Measurements from ENCODE around the gene ADAMTSL3.

The ADAMTSL3 gene

DNA sequence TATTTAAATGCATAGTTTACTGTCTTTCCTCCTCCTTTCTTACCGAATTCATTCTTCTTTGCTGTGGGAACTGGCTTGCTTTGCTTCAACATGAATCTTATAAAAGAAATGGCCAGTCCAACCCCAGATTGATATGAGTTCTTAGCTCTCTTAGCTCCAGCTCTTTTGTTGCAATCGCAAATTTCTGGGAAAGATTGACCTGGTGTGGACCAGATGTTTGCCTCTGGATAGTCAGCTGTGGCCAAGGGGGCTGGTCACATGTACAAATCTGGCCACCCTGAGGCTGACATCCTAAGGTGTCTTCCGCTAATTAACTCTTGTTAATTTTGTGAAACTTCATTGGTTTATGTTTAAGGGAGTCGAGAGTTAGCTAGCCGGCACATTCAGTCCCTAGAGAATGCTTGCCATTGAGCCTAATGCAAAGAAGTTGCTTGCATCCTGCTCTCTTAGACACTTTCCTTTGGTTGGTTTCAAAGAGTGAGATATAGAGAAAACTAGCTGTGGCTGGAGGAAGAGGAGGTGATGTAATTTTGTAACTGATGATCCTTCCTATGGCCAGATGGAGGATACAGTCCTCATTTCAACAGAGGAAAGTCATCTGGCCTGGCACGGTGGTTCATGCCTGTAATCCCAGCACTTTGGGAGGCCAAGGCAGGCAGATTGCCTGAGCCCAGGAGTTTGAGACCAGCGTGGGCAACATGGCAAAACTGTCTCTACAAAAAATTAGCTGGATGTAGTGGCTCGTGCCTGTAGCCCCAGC lies 162.4 kb downstream of the ADAMTSL3 start:
- no peak for DNase-seq (ENCODE audit: extremely low read depth in 1 of 2, low read depth in 1 of 2)

- no peak for DNase-seq (ENCODE audit: extremely low read depth in 1 of 2, low read depth in 1 of 2)
Measured at GRCh38 chr15:83818591-83818990, 164.7 kb downstream of the ADAMTSL3 start.

DNA sequence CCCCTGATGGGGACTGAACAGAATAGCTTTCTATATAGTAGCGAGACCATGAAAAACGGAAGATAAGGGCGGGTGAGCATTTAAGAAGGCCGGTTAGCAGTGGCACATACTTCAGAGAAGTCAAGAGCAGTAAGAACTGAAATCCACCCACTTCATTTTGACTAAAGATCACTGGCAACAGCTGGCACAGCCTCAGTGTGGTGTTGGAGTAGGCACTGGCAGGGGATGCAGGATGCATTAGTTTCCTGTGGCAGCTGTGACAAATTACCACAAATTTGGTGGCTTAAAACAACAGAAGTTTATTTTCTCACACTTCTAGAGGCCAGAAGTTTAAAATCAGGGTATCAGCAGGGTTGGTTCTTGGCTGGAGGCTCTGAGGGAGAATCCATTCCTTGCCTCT lies 176.5 kb downstream of the ADAMTSL3 start:
- DNase-seq (ENCODE audit: extremely low read depth in 1 of 2, low read depth in 1 of 2) = no peak

GRCh38 chr15:83833569-83833968 lies 179.6 kb downstream of the ADAMTSL3 start:
- DNase-seq (ENCODE audit: extremely low read depth in 1 of 2, low read depth in 1 of 2) = no peak

- no peak for DNase-seq (ENCODE audit: extremely low read depth in 1 of 2, low read depth in 1 of 2)
Measured at GRCh38 chr15:83835479-83835878, 181.6 kb downstream of the ADAMTSL3 start.

DNA sequence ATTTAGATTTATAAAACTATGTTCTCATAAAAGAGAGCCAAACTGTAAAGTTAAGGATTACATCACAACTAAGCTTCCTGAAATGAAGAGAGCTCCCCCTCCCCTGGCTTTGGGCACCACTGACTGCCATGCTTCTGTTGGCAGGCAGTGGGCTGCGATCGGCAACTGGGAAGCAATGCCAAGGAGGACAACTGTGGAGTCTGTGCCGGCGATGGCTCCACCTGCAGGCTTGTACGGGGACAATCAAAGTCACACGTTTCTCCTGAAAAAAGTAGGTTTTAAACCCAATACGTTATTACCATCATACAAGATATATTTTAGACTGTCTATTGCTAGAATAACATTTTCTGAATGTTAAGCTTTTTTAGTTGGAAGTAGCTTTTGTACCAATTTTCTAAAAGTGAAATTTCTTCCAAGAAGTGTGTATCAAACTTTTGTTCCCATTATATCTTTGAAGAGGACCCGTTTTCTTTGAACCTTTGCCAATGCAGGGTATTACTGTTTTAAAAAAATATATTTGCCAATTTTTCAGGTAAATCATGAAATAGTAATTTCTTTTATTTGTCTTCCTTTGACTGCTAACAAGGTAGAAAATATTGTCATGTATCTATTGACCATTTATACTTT lies 184.1 kb downstream of the ADAMTSL3 start:
- DNase-seq (ENCODE audit: extremely low read depth in 1 of 2, low read depth in 1 of 2) = no peak

DNA sequence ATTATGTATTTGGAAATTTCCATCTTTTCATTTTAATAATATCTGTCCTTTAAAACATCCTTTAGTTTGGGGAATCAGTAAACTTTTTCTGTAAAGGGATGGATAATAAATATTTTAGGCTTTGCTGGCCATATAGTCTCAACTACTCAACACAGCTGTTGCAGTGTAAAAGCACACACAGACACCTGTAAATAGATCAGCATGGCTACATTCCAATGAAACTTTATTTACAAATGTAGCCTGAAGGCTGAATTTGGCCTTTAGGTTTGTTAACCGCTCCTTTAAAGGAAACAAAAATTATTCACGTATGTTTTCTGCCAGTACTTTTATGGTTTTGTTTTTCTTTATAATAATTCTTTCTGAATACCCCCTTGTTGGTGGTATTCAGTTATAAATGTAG lies 184.8 kb downstream of the ADAMTSL3 start:
- DNase-seq (ENCODE audit: extremely low read depth in 1 of 2, low read depth in 1 of 2) = no peak

GRCh38 chr15:83842281-83842680 lies 188.4 kb downstream of the ADAMTSL3 start:
- no peak for DNase-seq (ENCODE audit: extremely low read depth in 1 of 2, low read depth in 1 of 2)

DNA sequence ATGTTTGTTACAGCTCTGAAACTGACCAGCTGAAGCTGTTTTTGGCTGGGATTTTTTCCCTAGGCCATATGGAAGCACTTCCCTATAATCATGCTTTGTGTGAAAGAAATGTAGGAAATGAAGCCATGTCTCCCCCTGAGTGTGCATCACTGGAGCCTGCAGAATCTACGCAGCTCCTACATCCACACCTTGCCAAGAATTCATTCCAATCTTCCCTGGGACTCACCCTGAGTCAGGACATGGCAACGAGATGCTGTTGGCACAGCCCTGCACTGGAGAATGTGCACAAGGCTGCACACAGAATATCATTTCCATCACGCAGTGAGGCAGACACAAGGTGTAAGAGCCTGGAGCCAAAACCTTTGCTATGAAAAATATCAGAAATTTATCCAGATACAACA lies 189.5 kb downstream of the ADAMTSL3 start:
- no peak for DNase-seq (ENCODE audit: extremely low read depth in 1 of 2, low read depth in 1 of 2)

GRCh38 chr15:83844742-83845141 lies 190.8 kb downstream of the ADAMTSL3 start:
- DNase-seq (ENCODE audit: extremely low read depth in 1 of 2, low read depth in 1 of 2) = no peak

- no peak for DNase-seq (ENCODE audit: extremely low read depth in 1 of 2, low read depth in 1 of 2)
Measured at GRCh38 chr15:83845230-83845629, 191.3 kb downstream of the ADAMTSL3 start.

GRCh38 chr15:83846847-83847246 lies 192.9 kb downstream of the ADAMTSL3 start:
- no peak for DNase-seq (ENCODE audit: extremely low read depth in 1 of 2, low read depth in 1 of 2)

DNA sequence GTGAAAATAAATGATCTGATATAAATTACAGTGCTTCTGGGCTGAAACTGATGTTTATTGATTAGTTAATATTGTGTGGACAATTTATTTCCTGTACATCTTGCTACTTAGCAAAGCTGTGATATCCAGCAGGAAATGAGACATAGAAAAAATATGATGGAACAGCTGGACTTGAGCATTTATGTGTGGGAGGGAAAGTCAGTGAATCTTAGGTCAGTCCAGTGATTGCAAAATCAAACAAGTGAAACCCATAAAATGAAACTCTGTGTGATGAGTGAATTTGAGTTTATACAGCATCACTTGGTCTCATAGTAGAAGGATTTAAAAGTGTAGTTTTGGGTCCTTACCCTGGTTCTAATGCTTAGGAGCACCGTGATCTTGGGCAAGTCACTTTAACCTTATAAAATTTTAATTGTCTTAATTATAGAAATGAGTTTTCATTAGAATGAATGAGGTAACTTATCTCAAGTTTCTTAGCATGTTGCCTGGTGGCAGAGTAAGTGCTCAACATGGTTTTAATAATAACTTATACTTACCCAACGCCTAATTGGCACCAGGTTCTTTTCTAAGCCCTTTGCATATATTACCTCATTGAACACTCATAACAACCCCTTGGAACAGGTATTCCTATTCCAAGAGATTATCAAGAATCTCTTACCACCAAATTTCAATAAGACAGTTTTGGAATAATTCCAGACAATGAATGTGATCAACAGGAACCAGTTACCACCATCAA lies 194.6 kb downstream of the ADAMTSL3 start:
- DNase-seq (ENCODE audit: extremely low read depth in 1 of 2, low read depth in 1 of 2) = no peak

GRCh38 chr15:83850015-83850414 lies 196.1 kb downstream of the ADAMTSL3 start:
- no peak for DNase-seq (ENCODE audit: extremely low read depth in 1 of 2, low read depth in 1 of 2)

DNA sequence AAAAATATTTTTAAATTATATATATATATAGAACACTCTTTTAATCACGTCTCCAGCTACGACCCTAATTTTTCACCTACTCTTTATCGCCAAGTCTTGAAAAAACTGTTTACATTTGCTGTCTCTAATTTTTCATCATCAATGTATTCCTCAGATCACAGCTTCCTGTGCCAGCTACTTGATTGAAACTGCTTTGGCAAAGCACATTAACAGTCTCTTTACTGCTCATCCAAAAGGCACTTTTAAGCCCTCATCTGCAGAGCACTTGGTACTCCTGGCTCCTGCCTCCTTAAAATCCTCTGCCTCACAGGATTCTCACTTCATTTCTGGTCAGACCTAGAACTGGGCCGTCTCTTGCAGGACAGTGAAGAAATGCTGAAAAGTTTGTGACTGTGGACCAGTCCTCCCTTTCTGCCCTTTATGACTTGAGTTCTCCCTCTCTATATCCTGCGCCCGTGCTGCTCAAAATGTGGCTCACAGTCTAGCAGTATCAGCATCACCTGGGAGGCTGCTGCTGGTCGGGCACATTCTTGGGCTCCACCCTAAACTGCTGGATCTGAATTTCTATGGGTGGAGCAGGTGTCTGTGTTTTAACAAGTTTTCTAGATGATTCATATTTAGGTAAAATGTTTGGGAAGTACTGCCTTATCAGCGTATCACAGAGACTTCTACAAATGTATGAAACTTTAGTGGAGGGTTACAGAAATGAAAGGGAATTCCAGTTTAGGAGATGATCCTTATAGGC lies 196.8 kb downstream of the ADAMTSL3 start:
- no peak for DNase-seq (ENCODE audit: extremely low read depth in 1 of 2, low read depth in 1 of 2)

DNA sequence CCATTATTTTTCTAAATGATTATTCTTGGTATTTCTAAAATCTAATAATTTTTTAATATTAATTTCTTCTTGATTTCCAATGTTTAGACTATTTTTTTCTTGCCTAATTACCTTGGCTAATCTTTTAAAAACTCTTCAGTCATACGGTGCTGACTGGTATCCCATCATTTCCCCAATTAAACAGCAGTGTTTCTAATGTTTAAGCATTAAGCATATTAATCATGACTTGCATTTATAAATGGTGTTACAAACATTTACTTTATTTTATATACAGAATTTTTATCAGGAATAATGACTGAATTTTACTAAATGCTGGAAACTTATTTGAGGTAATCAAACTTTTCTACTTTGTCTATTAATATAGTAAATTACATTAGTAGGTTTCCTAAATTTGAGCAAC lies 199.3 kb downstream of the ADAMTSL3 start:
- no peak for DNase-seq (ENCODE audit: extremely low read depth in 1 of 2, low read depth in 1 of 2)

DNA sequence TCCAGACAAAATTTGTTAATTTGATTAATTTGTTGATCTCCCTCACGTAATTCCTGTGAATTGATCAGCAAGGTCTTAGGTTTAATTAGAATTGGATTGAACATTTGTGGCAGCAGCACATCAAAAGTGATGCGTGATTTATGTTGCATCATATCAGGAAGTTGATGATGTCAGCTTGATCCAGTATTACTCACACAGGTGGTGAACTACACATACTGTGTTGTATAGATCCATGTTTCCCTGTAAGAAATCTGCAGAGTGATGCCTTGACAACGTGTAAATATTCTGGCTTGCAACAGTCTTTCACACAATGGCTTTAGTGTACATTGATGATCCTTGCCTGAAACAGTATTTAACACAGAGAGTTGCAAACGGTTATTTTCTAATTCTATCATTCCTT lies 200.4 kb downstream of the ADAMTSL3 start:
- no peak for DNase-seq (ENCODE audit: extremely low read depth in 1 of 2, low read depth in 1 of 2)

- no peak for DNase-seq (ENCODE audit: extremely low read depth in 1 of 2, low read depth in 1 of 2)
Measured at GRCh38 chr15:83854950-83855707, 201.2 kb downstream of the ADAMTSL3 start.

GRCh38 chr15:83855956-83856355 lies 202.0 kb downstream of the ADAMTSL3 start:
- no peak for DNase-seq (ENCODE audit: extremely low read depth in 1 of 2, low read depth in 1 of 2)

DNA sequence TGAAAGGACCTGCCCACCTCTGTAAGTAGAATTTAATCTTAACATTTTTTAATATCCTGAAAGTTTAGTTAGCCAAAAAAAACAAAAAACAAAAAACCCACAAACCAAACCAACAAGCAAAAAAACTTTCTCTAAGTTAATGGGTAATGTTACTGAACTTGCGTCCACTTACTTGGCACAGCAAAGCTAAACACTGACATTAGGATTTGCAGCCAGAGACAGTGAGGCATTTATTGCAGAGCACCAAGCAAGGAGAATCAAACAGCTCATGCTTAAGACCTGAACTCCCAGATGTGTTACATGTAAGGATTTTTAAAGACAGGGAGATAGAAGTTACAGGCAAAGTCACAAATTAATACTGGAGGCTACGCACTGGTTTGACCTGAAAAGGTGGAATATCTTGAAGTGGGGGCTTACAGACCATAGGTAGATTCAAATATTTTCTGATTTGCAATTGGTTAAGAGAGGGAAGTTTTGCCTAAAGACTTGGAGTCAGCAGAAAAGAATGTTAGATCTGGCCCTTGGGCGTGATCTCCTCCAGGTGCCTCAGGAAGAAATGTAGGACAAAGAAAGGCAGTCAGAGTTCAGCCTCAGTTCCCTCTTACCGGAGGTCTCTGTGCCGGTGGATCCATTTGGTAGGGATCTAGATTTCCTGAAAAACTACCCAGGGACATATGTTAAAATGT lies 205.0 kb downstream of the ADAMTSL3 start:
- no peak for DNase-seq (ENCODE audit: extremely low read depth in 1 of 2, low read depth in 1 of 2)
